HFFc6 (cell line): Measurements from ENCODE around the gene OGFOD3. TPM values are rescaled to one million over a fixed set of nuclear protein-coding genes. Genes with fewer than 3 reads are reported as not detected.

Source experiments
- DNase-seq: peaks from one replicate; pipeline ENCODE4 v3.0.0-alpha.2; 2018
- H3K27ac Mint-ChIP-seq: 2 replicates; pipeline ENCODE4 v1.8.0; 2020; ENCODE audit warnings: mild to moderate bottlenecking, mixed read lengths
- H3K27me3 Mint-ChIP-seq: 2 replicates; pipeline ENCODE4 v1.8.0; 2021; ENCODE audit warnings: mild to moderate bottlenecking, moderate library complexity, mixed read lengths; ENCODE audit not compliant: insufficient read depth
- H3K36me3 Mint-ChIP-seq: 2 replicates; pipeline ENCODE4 v1.8.0; 2021; ENCODE audit warnings: low read depth, mixed read lengths
- H3K4me1 Mint-ChIP-seq: 2 replicates; pipeline ENCODE4 v1.8.0; 2020; ENCODE audit warnings: low read depth, mixed read lengths
- H3K4me3 Mint-ChIP-seq: 2 replicates; pipeline ENCODE4 v1.8.0; 2020; ENCODE audit warnings: mild to moderate bottlenecking, moderate library complexity, mixed read lengths
- H3K9me3 Mint-ChIP-seq: 2 replicates; pipeline ENCODE4 v1.8.0; 2020; ENCODE audit warnings: mild to moderate bottlenecking, mixed read lengths
- total RNA-seq, 6 experiments: library from RNA; stranded (reverse); fragmentation: NEBNext Ultra II Directional; extraction: Animal tissue kit (Norgen Biotek cat#: 25700); gene quantifications; 2 replicates in 1 of 6; 3 replicates in 5 of 6; pipeline ENCODE4 v1.2.3, GENCODE V29; 2021
- TF ChIP-seq, protein P1 (sequence below): fragments of 200-600 bp; sonication (generic); IDR thresholded peaks from 2 replicates; pipeline ENCODE4 v1.5.0; 2021; ENCODE audit warnings: antibody characterized with exemption, mild to moderate bottlenecking

Gene OGFOD3
- total RNA-seq, 6 experiments from 2014 or later: 26.5 to 31.2 (median 27.9) TPM

DNA sequence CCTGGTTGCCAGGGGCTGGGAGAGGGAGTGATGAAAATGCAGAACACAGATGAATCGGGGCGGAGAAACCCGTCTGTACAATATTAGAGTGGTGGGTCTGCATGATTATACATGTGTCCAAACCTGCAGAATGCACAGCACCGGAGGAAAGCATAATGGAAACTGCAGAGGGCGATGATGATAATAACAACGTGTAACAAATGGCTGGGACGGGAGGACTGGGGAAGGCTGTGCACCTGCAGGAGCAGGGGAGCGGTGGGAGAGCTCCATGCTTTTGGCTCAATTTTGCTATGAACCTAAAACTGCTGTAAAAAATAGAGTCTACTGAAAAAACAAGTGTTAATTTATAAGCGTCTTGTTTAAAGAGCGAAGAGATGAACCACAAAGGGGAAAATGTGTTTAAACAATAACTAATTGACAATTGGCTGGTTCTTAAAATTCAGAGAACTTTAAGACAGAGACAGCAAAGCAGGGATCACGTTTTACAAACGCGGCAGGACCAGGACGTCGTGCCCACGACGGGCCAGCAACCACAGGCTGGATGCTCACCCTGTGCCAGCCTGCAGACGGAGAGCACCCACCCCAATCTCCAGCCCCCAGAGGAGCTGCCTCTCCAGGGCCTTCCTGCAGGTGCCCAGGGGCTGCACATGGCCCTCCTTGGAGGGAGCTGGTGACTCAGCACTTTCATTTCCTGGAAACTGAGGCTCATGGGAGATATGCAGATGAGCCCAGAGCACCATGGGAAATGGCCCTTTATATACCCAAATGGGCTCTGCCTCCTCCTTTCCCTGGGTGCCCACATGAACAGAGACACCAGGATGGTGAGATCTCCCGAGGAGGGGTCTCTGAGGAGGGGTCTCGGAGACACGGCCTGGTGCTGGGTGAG, 59.7 kb downstream of the OGFOD3 start, which contains the start of gene TEX19:
TEX19 (plus strand) TSS at position 783 of the 886 bp plus-strand sequence. CDS start 2,904 bp downstream, outside the sequence.
- Mint-ChIP-seq H3K36me3 (no peaks in the 10 kb centered on the region), H3K27ac (no peak within 1 kb of the TSS), H3K4me3 (no peak within 1 kb of the TSS), H3K4me1 (peaks cover 9% of the 10 kb centered on the region), H3K9me3 (no peaks in the 10 kb centered on the region), H3K27me3 (peaks cover 11% of the 10 kb centered on the region)
- DNase-seq: no peak
- TF ChIP-seq, protein P1, sequence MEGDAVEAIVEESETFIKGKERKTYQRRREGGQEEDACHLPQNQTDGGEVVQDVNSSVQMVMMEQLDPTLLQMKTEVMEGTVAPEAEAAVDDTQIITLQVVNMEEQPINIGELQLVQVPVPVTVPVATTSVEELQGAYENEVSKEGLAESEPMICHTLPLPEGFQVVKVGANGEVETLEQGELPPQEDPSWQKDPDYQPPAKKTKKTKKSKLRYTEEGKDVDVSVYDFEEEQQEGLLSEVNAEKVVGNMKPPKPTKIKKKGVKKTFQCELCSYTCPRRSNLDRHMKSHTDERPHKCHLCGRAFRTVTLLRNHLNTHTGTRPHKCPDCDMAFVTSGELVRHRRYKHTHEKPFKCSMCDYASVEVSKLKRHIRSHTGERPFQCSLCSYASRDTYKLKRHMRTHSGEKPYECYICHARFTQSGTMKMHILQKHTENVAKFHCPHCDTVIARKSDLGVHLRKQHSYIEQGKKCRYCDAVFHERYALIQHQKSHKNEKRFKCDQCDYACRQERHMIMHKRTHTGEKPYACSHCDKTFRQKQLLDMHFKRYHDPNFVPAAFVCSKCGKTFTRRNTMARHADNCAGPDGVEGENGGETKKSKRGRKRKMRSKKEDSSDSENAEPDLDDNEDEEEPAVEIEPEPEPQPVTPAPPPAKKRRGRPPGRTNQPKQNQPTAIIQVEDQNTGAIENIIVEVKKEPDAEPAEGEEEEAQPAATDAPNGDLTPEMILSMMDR: no peak

DNA sequence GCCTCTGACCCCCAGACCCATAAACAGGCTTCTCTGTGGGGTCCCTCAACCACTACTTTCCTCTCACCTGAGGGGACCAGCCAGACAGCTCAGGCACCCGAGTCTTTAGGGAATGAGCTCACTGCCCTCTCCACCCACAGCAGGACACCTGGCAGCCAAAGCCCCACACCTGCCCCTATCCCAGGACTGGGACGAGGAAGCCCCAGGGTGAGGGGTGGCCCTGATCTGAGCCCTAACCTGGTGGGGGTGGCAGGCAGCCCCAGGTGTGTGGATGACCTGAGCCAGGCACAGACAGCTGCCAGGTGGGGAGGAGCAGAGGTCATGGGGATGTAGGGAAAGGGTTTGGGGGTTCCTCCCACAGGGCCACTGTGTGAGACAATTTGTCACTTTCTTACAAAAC, 61.0 kb downstream of the OGFOD3 start:
- no peak overlapping the region for H3K4me3 Mint-ChIP-seq
- H3K27me3 Mint-ChIP-seq: peaks cover 11% of the 10 kb centered on the region
- no peaks in the 10 kb centered on the region for H3K36me3 Mint-ChIP-seq
- no peaks in the 10 kb centered on the region for H3K9me3 Mint-ChIP-seq
- no peak overlapping the region for H3K27ac Mint-ChIP-seq
- DNase-seq: no peak
- H3K4me1 Mint-ChIP-seq: peaks cover 9% of the 10 kb centered on the region
- TF ChIP-seq, protein P1: no peak

DNA sequence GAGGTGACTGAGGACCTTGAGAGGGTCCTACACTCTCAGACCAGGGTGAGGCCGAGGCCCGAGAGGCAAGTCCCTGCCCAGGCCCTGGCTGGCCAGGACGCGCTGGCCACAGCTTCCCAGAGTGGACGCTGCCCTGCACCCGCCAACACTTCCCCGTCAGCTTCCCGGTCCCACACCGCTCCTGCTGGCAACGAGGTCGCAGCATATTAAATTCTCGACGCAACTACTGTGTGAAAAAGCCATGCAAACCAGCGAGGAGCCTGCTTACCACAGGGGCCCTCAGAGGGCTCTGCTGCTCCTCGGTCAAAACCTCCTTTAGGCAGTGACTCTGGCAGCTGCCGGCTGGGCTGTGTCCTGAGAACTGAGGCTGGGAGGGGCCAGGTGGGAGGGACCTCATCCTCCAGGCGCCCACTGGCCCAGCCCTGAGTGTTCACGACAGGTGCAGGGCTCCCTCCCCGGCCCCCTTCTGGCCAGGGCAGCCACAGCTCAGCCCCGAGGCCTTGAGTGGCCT, 61.5 kb downstream of the OGFOD3 start:
- TF ChIP-seq, protein P1: no peak
- DNase-seq: no peak
- Mint-ChIP-seq H3K36me3 (no peaks in the 10 kb centered on the region), H3K9me3 (no peaks in the 10 kb centered on the region), H3K4me3 (no peak overlapping the region), H3K27ac (no peak overlapping the region), H3K27me3 (peaks cover 11% of the 10 kb centered on the region), H3K4me1 (peaks cover 9% of the 10 kb centered on the region)

DNA sequence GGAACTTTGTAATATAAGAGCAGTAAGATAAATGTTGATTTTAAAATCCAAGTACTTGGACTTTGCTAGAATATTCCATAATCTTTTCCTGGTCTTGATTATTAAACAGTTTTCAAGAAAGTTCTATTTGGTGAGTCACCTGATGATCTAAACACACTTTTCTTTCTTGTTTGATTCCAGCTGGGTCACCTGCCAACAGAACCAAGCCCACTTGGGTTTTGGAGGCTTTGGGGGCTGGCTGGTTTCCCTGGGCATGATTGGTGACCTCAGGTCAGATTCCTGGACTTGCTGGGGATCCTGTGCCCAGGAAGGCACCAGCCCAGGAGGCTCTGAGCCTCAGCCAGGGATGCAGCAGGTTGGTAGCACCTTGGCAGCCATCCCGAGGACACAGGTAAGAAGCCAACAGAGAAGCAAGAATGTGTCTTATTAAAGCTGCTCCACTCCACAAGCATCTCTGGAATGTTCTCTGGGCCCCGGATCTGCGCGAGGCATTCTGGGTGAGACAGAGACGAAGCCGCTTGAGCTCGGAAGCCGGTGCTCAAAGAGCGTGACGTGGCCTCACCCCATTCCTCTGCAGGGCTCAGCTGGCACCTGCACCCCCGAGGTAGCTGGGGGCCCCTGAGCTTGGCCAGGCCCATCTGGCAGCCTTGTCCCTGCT, 62.5 kb downstream of the OGFOD3 start:
- Mint-ChIP-seq H3K27me3 (peaks cover 11% of the 10 kb centered on the region), H3K27ac (no peak overlapping the region), H3K36me3 (no peaks in the 10 kb centered on the region), H3K4me1 (peaks cover 9% of the 10 kb centered on the region), H3K9me3 (no peaks in the 10 kb centered on the region), H3K4me3 (no peak overlapping the region)
- TF ChIP-seq, protein P1: no peak
- DNase-seq: no peak

DNA sequence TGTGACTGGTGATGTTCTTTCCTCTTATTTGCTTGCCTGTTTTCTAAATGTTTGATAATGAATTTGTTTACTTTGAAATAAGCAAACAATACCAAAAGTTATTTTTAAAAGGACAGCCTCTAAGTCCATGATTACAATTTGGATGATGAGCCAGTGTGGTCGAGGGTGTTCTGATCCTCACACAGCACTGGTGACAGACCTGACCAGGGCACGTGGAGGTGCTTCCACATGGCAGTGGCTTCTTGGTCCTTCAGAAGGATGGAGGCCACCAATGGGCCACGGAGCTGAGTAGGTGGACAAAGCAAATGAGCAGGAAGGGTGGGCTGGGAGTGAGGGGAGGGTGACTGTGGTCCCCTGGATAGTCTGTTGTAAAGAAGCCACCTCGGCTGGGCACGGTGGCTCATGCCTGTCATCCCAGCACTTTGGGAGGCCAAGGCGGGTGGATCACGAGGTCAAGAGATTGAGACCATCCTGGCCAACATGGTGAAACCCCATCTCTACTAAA, 63.5 kb downstream of the OGFOD3 start:
- Mint-ChIP-seq H3K27ac (no peak overlapping the region), H3K9me3 (no peaks in the 10 kb centered on the region), H3K4me3 (no peak overlapping the region), H3K4me1 (peaks cover 9% of the 10 kb centered on the region), H3K27me3 (peaks cover 17% of the 10 kb centered on the region), H3K36me3 (no peaks in the 10 kb centered on the region)
- TF ChIP-seq, protein P1: no peak
- DNase-seq: no peak
